ENCODE results near the gene INPP5J. TPM values are rescaled to one million over a fixed set of nuclear protein-coding genes. Genes with fewer than 3 reads are reported as not detected.
"Not testable (repeated sequence)": the region's sequence is repeated elsewhere in the genome, so short reads cannot be mapped to it uniquely, and the experiment has no call there.

The INPP5J gene, protein sequence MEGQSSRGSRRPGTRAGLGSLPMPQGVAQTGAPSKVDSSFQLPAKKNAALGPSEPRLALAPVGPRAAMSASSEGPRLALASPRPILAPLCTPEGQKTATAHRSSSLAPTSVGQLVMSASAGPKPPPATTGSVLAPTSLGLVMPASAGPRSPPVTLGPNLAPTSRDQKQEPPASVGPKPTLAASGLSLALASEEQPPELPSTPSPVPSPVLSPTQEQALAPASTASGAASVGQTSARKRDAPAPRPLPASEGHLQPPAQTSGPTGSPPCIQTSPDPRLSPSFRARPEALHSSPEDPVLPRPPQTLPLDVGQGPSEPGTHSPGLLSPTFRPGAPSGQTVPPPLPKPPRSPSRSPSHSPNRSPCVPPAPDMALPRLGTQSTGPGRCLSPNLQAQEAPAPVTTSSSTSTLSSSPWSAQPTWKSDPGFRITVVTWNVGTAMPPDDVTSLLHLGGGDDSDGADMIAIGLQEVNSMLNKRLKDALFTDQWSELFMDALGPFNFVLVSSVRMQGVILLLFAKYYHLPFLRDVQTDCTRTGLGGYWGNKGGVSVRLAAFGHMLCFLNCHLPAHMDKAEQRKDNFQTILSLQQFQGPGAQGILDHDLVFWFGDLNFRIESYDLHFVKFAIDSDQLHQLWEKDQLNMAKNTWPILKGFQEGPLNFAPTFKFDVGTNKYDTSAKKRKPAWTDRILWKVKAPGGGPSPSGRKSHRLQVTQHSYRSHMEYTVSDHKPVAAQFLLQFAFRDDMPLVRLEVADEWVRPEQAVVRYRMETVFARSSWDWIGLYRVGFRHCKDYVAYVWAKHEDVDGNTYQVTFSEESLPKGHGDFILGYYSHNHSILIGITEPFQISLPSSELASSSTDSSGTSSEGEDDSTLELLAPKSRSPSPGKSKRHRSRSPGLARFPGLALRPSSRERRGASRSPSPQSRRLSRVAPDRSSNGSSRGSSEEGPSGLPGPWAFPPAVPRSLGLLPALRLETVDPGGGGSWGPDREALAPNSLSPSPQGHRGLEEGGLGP
- 0.10 and 0.12 TPM in 2 replicates for total RNA-seq (2014; rRNA removed; shearing (Covaris generic))

GRCh38 chr22:31122532-31123291 lies at the start of gene INPP5J:
Gene INPP5J (plus strand): TSS chr22:31122966. CDS start chr22:31123015, 49 bp downstream.
- H3K4me1 ChIP-seq = no peaks in the 10 kb centered on the region
- H3K27ac ChIP-seq = no peak within 1 kb of the TSS
- H3K9me3 ChIP-seq (replicated peaks) = no peaks in the 10 kb centered on the region
- peak; percentile 37 to 53 for DNase-seq
- H3K36me3 ChIP-seq = no peaks in the 10 kb centered on the region
- no peaks in the 10 kb centered on the region for H3K27me3 ChIP-seq
- H3K4me3 ChIP-seq = peak within 1 kb of the TSS; percentile 21; the same call in 1 of the 2 replicates

- not testable (repeated sequence) for DNase-seq; H3K36me3 ChIP-seq; H3K4me3 ChIP-seq; H3K27me3 ChIP-seq; H3K4me1 ChIP-seq; H3K9me3 ChIP-seq (replicated peaks)
- H3K27ac ChIP-seq = peak overlapping the region; percentile 34; the same call in 1 of the 2 replicates
Observed at GRCh38 chr22:31073125-31073524, 49.6 kb upstream of the INPP5J start.

- not testable (repeated sequence) for H3K9me3 ChIP-seq (replicated peaks); H3K27me3 ChIP-seq; H3K36me3 ChIP-seq; H3K4me3 ChIP-seq; H3K4me1 ChIP-seq
- peak; percentile 56 to 69 for DNase-seq
- H3K27ac ChIP-seq = peak overlapping the region; percentile 34; the same call in 1 of the 2 replicates
Observed at GRCh38 chr22:31073545-31074145, 49.1 kb upstream of the INPP5J start.

DNA sequence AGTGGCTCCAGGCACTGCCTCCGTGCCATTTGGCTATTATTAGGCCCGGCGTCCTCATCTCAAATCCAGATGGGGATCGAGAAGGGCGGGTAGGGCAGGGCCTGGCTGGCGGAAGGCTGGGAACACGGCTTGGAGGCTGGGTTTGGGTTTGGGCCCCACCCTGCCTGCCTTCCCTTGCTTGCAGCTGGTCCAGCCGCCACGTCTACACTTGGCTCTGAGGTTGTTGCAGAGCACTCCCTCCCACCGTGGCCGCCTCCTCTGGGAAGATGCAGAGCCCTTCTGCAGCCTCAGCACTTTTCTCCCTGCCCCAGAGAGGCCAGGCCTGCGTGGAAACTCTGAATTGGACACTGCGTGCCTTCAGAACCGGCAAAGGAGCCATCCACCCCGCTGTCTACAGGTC lies 46.8 kb upstream of the INPP5J start:
- no peak overlapping the region for H3K4me3 ChIP-seq
- H3K4me1 ChIP-seq = 0 out of 2 replicates have a peak, but pooled peaks cover 4% of the 10 kb centered on the region
- no peak overlapping the region for H3K27ac ChIP-seq
- no peaks in the 10 kb centered on the region for H3K36me3 ChIP-seq
- H3K9me3 ChIP-seq (replicated peaks) = no peaks in the 10 kb centered on the region
- no peak for DNase-seq
- no peaks in the 10 kb centered on the region for H3K27me3 ChIP-seq

DNA sequence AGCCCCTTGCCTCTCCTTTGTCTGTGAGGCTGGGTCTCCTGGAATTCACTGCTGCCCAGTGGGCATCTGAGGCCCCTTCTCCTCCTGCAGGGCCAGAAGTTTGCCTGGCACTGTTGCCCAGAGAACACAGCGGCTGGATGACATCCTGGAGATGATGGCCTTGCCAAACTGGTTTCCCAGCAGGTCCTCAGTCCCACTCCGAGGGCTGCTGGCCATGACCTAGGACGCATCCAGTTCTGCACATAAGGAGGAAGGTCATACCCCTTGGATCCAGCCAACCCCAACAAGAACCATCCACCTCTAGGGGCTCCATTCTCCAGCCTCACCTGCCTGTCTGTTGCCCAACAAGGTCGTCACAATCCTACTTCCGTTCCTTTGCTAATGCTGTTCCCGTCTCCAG lies 45.1 kb upstream of the INPP5J start:
- H3K9me3 ChIP-seq (replicated peaks) = no peaks in the 10 kb centered on the region
- H3K27me3 ChIP-seq = no peaks in the 10 kb centered on the region
- no peaks in the 10 kb centered on the region for H3K36me3 ChIP-seq
- no peak for DNase-seq
- H3K27ac ChIP-seq = no peak overlapping the region
- no peak overlapping the region for H3K4me3 ChIP-seq
- H3K4me1 ChIP-seq = peaks cover 12% of the 10 kb centered on the region; the same call in 1 of the 2 replicates

GRCh38 chr22:31078389-31078788 lies 44.4 kb upstream of the INPP5J start:
- not testable (repeated sequence) for H3K4me3 ChIP-seq; H3K27me3 ChIP-seq; H3K9me3 ChIP-seq (replicated peaks); H3K27ac ChIP-seq; DNase-seq; H3K36me3 ChIP-seq
- H3K4me1 ChIP-seq = peaks cover 12% of the 10 kb centered on the region; the same call in 1 of the 2 replicates

DNA sequence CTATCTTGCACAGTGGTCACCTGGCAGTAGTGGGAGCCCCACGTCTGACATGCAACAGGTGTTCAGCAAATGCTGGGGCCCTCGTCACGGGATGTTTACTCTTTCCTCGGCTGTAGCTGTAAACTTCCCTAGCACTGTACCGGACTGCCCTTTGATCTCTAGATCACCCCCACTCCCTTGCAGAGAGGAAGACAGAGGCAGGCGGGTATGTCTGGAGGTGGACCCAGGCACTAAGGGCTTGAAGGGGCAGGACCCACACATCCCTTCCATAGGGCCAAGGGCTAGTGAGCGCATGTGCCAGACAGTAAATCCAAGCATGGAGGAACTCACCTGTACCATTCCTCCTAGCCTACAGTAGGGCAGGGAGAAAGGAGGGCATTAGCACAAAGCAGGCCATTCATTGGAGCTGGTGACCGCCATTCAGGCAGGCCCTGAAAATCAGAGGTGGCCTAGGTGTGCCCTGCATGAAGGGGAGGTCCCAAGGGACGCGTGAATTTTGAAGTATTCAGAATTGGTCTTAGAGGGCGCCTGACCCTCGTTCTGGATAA lies 43.6 kb upstream of the INPP5J start:
- Histone ChIP-seq H3K9me3 (replicated peaks) (no peaks in the 10 kb centered on the region), H3K27me3 (no peaks in the 10 kb centered on the region), H3K27ac (no peak overlapping the region), H3K4me3 (no peak overlapping the region), H3K4me1 (peaks cover 12% of the 10 kb centered on the region; the same call in 1 of the 2 replicates), H3K36me3 (no peaks in the 10 kb centered on the region)
- DNase-seq = no peak

DNA sequence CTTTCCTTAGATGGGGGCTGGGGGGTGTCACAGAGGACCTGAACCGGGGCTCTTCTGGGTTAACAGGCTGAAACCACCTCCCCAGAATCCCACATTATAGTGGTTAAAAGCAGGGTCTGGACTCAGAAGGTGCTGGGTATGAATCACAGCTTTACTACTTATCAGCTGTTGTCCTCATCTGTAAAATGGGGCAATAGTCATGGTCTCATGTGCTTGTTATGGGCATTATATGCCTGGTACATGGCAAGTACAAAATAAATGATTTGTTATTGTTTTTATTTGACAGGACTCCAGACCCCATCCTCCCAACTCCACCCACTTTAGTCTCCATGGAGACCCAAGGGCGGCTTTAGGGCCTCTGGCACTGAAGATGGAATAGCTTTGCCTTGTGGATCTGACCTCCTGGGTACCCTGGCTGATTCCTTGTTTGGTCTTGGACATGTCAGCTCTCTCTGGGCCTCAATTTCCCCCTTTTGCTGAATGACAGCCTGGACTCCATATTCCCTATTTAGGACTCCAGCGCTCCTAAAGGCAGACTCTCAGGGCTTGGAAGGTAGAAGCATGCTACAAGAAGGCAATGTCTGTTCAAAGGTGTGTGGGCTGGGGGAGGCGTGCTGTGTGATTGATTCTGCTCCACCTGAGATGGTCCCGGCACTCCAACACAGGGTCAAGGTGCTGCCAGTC lies 42.5 kb upstream of the INPP5J start:
- H3K4me1 ChIP-seq = peaks cover 12% of the 10 kb centered on the region; the same call in 1 of the 2 replicates
- DNase-seq = no peak
- peak overlapping the region; percentile 72 for H3K4me3 ChIP-seq
- no peaks in the 10 kb centered on the region for H3K9me3 ChIP-seq (replicated peaks)
- peak overlapping the region; percentile 91 for H3K27ac ChIP-seq
- no peaks in the 10 kb centered on the region for H3K27me3 ChIP-seq
- H3K36me3 ChIP-seq = no peaks in the 10 kb centered on the region

DNA sequence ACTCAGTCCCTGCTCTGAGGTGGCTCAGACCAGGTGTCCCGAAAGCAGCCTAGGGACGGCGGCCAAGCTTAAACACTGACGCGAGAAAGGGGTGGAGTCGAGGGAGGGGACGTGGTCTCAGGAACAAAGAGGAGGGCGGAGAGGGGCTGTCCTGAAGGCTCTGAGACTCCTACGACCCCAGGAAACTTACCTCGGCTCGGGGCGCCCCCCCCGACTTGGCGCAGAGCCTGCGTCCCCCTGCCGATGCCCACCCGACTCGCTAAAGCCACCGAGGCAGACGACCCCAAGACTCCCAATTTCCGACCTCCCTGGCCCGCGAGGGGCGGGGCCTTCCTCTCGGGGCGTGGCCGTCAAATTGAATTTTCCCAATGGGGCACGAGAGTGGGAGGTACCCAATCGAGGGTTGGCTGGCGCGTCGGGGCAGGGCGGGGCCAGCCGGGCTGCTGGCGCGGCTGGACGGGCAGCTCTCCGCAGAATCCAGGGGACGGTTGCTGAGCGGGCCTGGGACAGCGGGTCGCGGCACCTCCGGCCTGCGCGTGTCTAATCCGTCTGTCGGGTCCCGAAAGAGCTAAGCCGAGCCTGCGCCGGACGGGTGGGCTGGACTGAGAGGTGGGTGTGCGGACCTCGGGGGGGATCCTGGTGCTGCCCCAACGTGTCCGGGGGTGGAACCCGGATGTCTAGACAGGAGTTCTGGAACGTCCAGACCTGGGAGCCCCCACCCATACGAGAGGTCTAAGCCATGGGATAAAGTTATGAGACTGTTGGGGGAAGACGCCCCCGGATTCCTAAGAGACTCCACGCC lies 41.7 kb upstream of the INPP5J start, which contains the start of gene SMTN:
Gene SMTN (plus strand): TSS at position 471 of the 802 bp plus-strand sequence. CDS start 1,941 bp downstream, outside the sequence.
- H3K36me3 ChIP-seq = no peaks in the 10 kb centered on the region
- peaks cover 12% of the 10 kb centered on the region; the same call in 1 of the 2 replicates for H3K4me1 ChIP-seq
- H3K9me3 ChIP-seq (replicated peaks) = no peaks in the 10 kb centered on the region
- peak within 1 kb of the TSS; percentile 91 for H3K27ac ChIP-seq
- peak; percentile 91 to 93 for DNase-seq
- H3K4me3 ChIP-seq = peak within 1 kb of the TSS; percentile 72
- H3K27me3 ChIP-seq = no peaks in the 10 kb centered on the region

- Histone ChIP-seq H3K4me1 (peaks cover 12% of the 10 kb centered on the region; the same call in 1 of the 2 replicates), H3K9me3 (replicated peaks) (no peaks in the 10 kb centered on the region), H3K27me3 (no peaks in the 10 kb centered on the region), H3K4me3 (peak overlapping the region; percentile 72), H3K27ac (no peak overlapping the region; the same call in 1 of the 2 replicates), H3K36me3 (no peaks in the 10 kb centered on the region)
- DNase-seq = no peak
Observed at GRCh38 chr22:31081963-31082605, 40.7 kb upstream of the INPP5J start.

- Histone ChIP-seq H3K4me3 (no peak overlapping the region), H3K9me3 (replicated peaks) (no peaks in the 10 kb centered on the region), H3K27me3 (no peaks in the 10 kb centered on the region), H3K27ac (no peak overlapping the region), H3K4me1 (peaks cover 12% of the 10 kb centered on the region; the same call in 1 of the 2 replicates), H3K36me3 (no peaks in the 10 kb centered on the region)
- DNase-seq = peak; percentile 59
Observed at GRCh38 chr22:31082606-31083376, 40.0 kb upstream of the INPP5J start.
